GM12878 (cell line): ENCODE measurements around the gene CSE1L. TPM values are rescaled to one million over a fixed set of nuclear protein-coding genes. Genes with fewer than 3 reads are reported as not detected.

Source experiments
- ATAC-seq: fragments of 200-7000 bp; cut with Tn5 transposase; 3 replicates; pipeline ENCODE4 v1.9.1; 2020; ENCODE audit warnings: mild to moderate bottlenecking, moderate library complexity
- BruUV-seq: library from RNA; stranded (reverse); fragments of 400-500 nt; replicated peaks from 2 replicates; lab custom pipeline; 2021; lab: Mats Ljungman, UMichigan
- CTCF ChIA-PET: fragments of 300-600 bp; sonication (Branson Sonifier 250); formaldehyde crosslinking; extraction: SDS; loops from one replicate; lab custom pipeline; 2021; ENCODE audit warnings: inconsistent platforms; lab: Yijun Ruan, JAX
- POLR2A ChIA-PET: fragments of 350-600 bp; formaldehyde crosslinking; extraction: SDS; loops from one replicate; lab custom pipeline; 2021; ENCODE audit warnings: inconsistent platforms; lab: Charles Lee
- RAD21 ChIA-PET: fragments of 300-600 bp; sonication (Branson Sonifier 250); formaldehyde crosslinking; loops from one replicate; lab custom pipeline; 2023; ENCODE audit warnings: antibody characterized with exemption; ENCODE audit not compliant: unreplicated experiment; lab: Charles Lee
- SMC1A ChIA-PET: fragments of 300-600 bp; sonication (Branson Sonifier 250); formaldehyde crosslinking; loops from one replicate; lab custom pipeline; 2023; ENCODE audit not compliant: unreplicated experiment, uncharacterized antibody; lab: Charles Lee
- DNase-seq: peaks from one replicate; pipeline ENCODE4 v3.0.0-alpha.2; 2011; ENCODE audit warnings: low read depth, low spot score
- FAIRE-seq: peaks from 3 replicates; lab custom pipeline; 2011; peaks lifted over from hg19 to GRCh38; lab: Jason Lieb, UNC
- H2AFZ ChIP-seq: 2 replicates; pipeline ENCODE4 v1.6.0; 2011; ENCODE audit warnings: low read depth, low read length, control low read depth; ENCODE audit not compliant: control insufficient read depth
- H3K27ac ChIP-seq: 2 replicates; pipeline ENCODE4 v1.5.1; 2011; ENCODE audit warnings: control low read depth; ENCODE audit not compliant: control insufficient read depth, insufficient read depth
- H3K27me3 ChIP-seq, 2 experiments: replicated peaks in 1 of 2; 2 replicates each; pipeline versions ENCODE4 v1.6.0 to v1.6.1; 2011; ENCODE audit warnings: low read length in 1 of 2; ENCODE audit not compliant: control insufficient read depth in 2 of 2, insufficient read depth in 2 of 2
- H3K36me3 ChIP-seq, 2 experiments: 2 replicates each; pipeline ENCODE4 v1.5.1; 2011; ENCODE audit warnings: low read length in 1 of 2; ENCODE audit not compliant: control insufficient read depth in 2 of 2, insufficient read depth in 2 of 2
- H3K4me1 ChIP-seq: 2 replicates; pipeline ENCODE4 v1.6.1; 2011; ENCODE audit warnings: mild to moderate bottlenecking, low read length, moderate library complexity, mixed read lengths; ENCODE audit not compliant: control insufficient read depth, insufficient read depth
- H3K4me2 ChIP-seq: 2 replicates; pipeline ENCODE4 v1.6.0; 2011; ENCODE audit warnings: control low read depth; ENCODE audit not compliant: control insufficient read depth, insufficient read depth
- H3K4me3 ChIP-seq: fragments of 200-600 bp; sonication (generic); 2 replicates; pipeline ENCODE4 v1.5.1; 2016
- H3K79me2 ChIP-seq: 2 replicates; pipeline ENCODE4 v1.6.0; 2011; ENCODE audit warnings: low read length; ENCODE audit not compliant: control insufficient read depth, insufficient read depth
- H3K9ac ChIP-seq: 2 replicates; pipeline ENCODE4 v1.8.0; 2011; ENCODE audit warnings: low read length, control low read depth, mixed read lengths; ENCODE audit not compliant: control insufficient read depth, insufficient read depth
- H3K9me3 ChIP-seq: replicated peaks from 3 replicates; pipeline ENCODE4 v1.5.1; 2011; ENCODE audit warnings: mild to moderate bottlenecking, low read length; ENCODE audit not compliant: control insufficient read depth, insufficient read depth
- H4K20me1 ChIP-seq: 2 replicates; pipeline ENCODE4 v1.6.0; 2011; ENCODE audit not compliant: control insufficient read depth, insufficient read depth
- CBX3 ChIP-seq: fragments of 200-600 bp; sonication (generic); IDR thresholded peaks from 2 replicates; pipeline ENCODE4 v1.6.1; 2016; ENCODE audit warnings: low read depth, borderline replicate concordance
- MEF2A ChIP-seq: IDR thresholded peaks from 2 replicates; pipeline ENCODE4 v1.6.1; 2011; ENCODE audit warnings: low read depth, mild to moderate bottlenecking, low read length, moderate library complexity; ENCODE audit not compliant: insufficient read depth
- MEF2B ChIP-seq: fragments of 450-650 bp; IDR thresholded peaks from 2 replicates; pipeline ENCODE4 v1.6.1; 2018; ENCODE audit warnings: mild to moderate bottlenecking, moderate library complexity; ENCODE audit not compliant: partially characterized antibody, poor library complexity, severe bottlenecking
- NFXL1 ChIP-seq: fragments of 450-650 bp; IDR thresholded peaks from 2 replicates; pipeline ENCODE4 v1.6.1; 2017; ENCODE audit warnings: antibody characterized with exemption, mild to moderate bottlenecking, borderline replicate concordance
- PBX3 ChIP-seq: IDR thresholded peaks from 2 replicates; pipeline ENCODE4 v1.6.1; 2011; ENCODE audit warnings: mild to moderate bottlenecking, low read depth, low read length, moderate library complexity; ENCODE audit not compliant: insufficient replicate concordance
- RAD21 ChIP-seq: IDR thresholded peaks from 2 replicates; pipeline ENCODE4 v1.6.1; 2011; ENCODE audit warnings: mild to moderate bottlenecking, low read depth, low read length, moderate library complexity; ENCODE audit not compliant: insufficient read depth
- SKIL ChIP-seq: fragments of 450-650 bp; IDR thresholded peaks from 2 replicates; pipeline ENCODE4 v1.6.1; 2017; ENCODE audit warnings: mild to moderate bottlenecking, low read depth, inconsistent platforms; ENCODE audit not compliant: poor library complexity, severe bottlenecking
- SMC3 ChIP-seq: IDR thresholded peaks from 2 replicates; pipeline ENCODE4 v1.6.1; 2011; ENCODE audit warnings: low read length, improper control_type of control experiment, borderline replicate concordance
- SREBF1 ChIP-seq: IDR thresholded peaks from 2 replicates; pipeline ENCODE4 v1.6.1; 2012; ENCODE audit warnings: mild to moderate bottlenecking, low read length
- STAT3 ChIP-seq: IDR thresholded peaks from 2 replicates; pipeline ENCODE4 v1.6.1; 2011; ENCODE audit warnings: low read depth, low read length, improper control_type of control experiment
- WRNIP1 ChIP-seq: IDR thresholded peaks from 2 replicates; pipeline ENCODE4 v1.6.1; 2011; ENCODE audit warnings: low read depth, low read length, improper control_type of control experiment, borderline replicate concordance
- ZSCAN29 ChIP-seq: fragments of 450-650 bp; IDR thresholded peaks from 2 replicates; pipeline ENCODE4 v1.6.1; 2017; ENCODE audit warnings: mild to moderate bottlenecking, moderate library complexity
- WGBS: methylation state at CpG from one replicate; pipeline ENCODE4 v1.1.6; 2016; ENCODE audit warnings: low lambda C conversion rate; ENCODE audit not compliant: insufficient replicate concordance, insufficient coverage; ENCODE audit errors: missing lambda C conversion rate; 5-methylcytosine and 5-hydroxymethylcytosine counted together
- in situ Hi-C: fragments of 300-500 bp; cut with MboI; formaldehyde crosslinking; loops from 9 replicates; pipeline ENCODE4 v1.14.3; 2018; ENCODE audit warnings: mixed read lengths
- intact Hi-C: fragments of 100-400 bp; cut with micrococcal nuclease; formaldehyde crosslinking; loops from one replicate; pipeline ENCODE4 v1.14.2; 2022; ENCODE audit not compliant: unreplicated experiment
- polyA plus RNA-seq, 11 experiments: library from polyadenylated mRNA; depleted of rRNA in 4 of 11; unstranded in 6 of 11; stranded (reverse) in 5 of 11; fragments of >200 nt; fragmentation: Nextera tagmentation in 4 of 11; fragmentation: Illumina TruSeq in 1 of 11; extraction: Ambion mirVana in 4 of 11; extraction: Trizol in 1 of 11; gene quantifications; 1 replicate in 1 of 11; 2 replicates in 10 of 11; pipeline versions ENCODE4 v1.2.1 to v1.2.3, GENCODE V29; 2011 to 2016; ENCODE audit warnings: inconsistent platforms in 2 of 11, missing spikeins in 2 of 11, low read depth in 1 of 11
- total RNA-seq, 4 experiments: library from RNA; depleted of rRNA in 3 of 4; stranded (reverse); fragments of >200 nt in 3 of 4; fragmentation: Illumina TruSeq in 1 of 4; extraction: Trizol in 1 of 4; gene quantifications; 2 replicates each; pipeline versions ENCODE4 v1.2.1 to v1.2.3, GENCODE V29; 2013 to 2021
- TF ChIP-seq, protein P1 (sequence below): fragments of 450-650 bp; IDR thresholded peaks from 2 replicates; pipeline ENCODE4 v1.6.1; 2017; ENCODE audit warnings: antibody characterized with exemption, mild to moderate bottlenecking, moderate library complexity
- TF ChIP-seq, protein P2 (sequence below), 3 experiments: IDR thresholded peaks in 2 of 3; conservative IDR thresholded peaks in 1 of 3; 2 replicates each; pipeline ENCODE4 v1.5.1; 2011; ENCODE audit warnings: low read depth in 3 of 3, low read length in 3 of 3, mild to moderate bottlenecking in 3 of 3, control low read depth in 2 of 3, moderate library complexity in 2 of 3, inconsistent platforms in 1 of 3, mixed read lengths in 1 of 3; ENCODE audit not compliant: control insufficient read depth in 2 of 3, insufficient read depth in 1 of 3; ENCODE audit errors: extremely low read depth in 1 of 3

Gene CSE1L
- total and polyA plus RNA-seq, 10 of the 15 experiments (the other 5 are each of a cell fraction or from before 2014, with no cell fraction given), result 72.4 to 213 (median 117) TPM

DNA sequence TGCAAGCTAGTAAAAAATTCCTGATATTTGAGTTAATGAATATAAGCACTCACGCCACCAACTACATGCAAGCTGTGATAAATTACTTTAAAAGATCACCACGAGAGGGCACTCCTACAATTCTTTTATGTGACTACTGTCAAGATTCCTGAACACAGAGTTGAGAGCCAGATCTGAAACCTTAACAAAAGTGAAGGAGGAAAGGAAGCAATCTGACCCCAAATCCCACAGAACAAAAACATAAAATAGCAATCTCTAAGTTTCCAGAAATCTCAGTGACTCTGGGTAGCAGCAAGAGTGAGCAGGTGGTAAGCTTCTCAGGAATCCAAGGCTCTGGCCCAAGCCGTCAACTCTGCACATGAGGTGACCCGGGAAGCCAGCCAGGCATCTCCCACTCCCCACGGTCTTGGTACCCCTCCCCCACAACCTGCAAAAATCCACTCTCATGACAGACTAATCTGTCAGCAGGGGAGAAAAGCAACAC, 86.9 kb downstream of the CSE1L start:
- Histone ChIP-seq H3K27ac (no peak overlapping the region), H3K4me3 (no peak overlapping the region), H3K36me3 (peaks cover 9 to 33% of the 10 kb centered on the region in 2 experiments), H3K27me3 (no peaks in the 10 kb centered on the region), H3K4me1 (no peaks in the 10 kb centered on the region; the same call in 1 of the 2 replicates), H4K20me1 (no peaks in the 10 kb centered on the region), H3K79me2 (no peaks in the 10 kb centered on the region; the same call in 1 of the 2 replicates), H2AFZ (no peak overlapping the region), H3K9me3 (no peaks in the 10 kb centered on the region), H3K4me2 (no peak overlapping the region), H3K9ac (no peak overlapping the region)
- ChIA-PET POLR2A (interaction anchor here (0.5 to 1.6 kb wide), 6 partner anchors 32 to 84 kb away, joined by 4 to 19 read pairs (median 6); partner anchors contain the start of genes DDX27 and STAU1), SMC1A (interaction anchor here (0.8 to 3.0 kb wide), 29 partner anchors 8 to 143 kb away, joined by 3 to 65 read pairs (median 5); partner anchors contain the start of gene DDX27), RAD21 (interaction anchor here (0.5 to 4.4 kb wide), 17 partner anchors 10 to 201 kb away, joined by 3 to 79 read pairs (median 4); partner anchors contain the start of gene DDX27), CTCF (interaction anchor here (0.7 to 9.3 kb wide), 40 partner anchors 8 to 189 kb away, joined by 3 to 333 read pairs (median 4); partner anchors contain the start of gene DDX27)
- no TSS peak for BruUV-seq
- DNase-seq (peak; percentile 28), ATAC-seq (peak; percentile 85), FAIRE-seq (peak; percentile 73)
- intact Hi-C loops, result loop anchor here (1.0 kb wide), 1 partner anchor 84 kb away; no protein-coding TSS in a partner anchor
- in situ Hi-C loops, result loop anchor here (5.0 kb wide), 1 partner anchor 84 kb away; the partner anchor contains the start of gene DDX27
- WGBS, result 38% methylated on average over 4 of the region's 5 CpGs
- TF ChIP-seq ZSCAN29 (no peak), WRNIP1 (no peak), STAT3 (no peak), NFXL1 (no peak), MEF2B (no peak), RAD21 (peak; percentile 79), SMC3 (peak; percentile 71), MEF2A (no peak), SKIL (no peak), CBX3 (no peak), SREBF1 (no peak), PBX3 (no peak)
- TF ChIP-seq, protein P1, sequence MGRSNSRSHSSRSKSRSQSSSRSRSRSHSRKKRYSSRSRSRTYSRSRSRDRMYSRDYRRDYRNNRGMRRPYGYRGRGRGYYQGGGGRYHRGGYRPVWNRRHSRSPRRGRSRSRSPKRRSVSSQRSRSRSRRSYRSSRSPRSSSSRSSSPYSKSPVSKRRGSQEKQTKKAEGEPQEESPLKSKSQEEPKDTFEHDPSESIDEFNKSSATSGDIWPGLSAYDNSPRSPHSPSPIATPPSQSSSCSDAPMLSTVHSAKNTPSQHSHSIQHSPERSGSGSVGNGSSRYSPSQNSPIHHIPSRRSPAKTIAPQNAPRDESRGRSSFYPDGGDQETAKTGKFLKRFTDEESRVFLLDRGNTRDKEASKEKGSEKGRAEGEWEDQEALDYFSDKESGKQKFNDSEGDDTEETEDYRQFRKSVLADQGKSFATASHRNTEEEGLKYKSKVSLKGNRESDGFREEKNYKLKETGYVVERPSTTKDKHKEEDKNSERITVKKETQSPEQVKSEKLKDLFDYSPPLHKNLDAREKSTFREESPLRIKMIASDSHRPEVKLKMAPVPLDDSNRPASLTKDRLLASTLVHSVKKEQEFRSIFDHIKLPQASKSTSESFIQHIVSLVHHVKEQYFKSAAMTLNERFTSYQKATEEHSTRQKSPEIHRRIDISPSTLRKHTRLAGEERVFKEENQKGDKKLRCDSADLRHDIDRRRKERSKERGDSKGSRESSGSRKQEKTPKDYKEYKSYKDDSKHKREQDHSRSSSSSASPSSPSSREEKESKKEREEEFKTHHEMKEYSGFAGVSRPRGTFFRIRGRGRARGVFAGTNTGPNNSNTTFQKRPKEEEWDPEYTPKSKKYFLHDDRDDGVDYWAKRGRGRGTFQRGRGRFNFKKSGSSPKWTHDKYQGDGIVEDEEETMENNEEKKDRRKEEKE, result no peak
- TF ChIP-seq, protein P2, sequence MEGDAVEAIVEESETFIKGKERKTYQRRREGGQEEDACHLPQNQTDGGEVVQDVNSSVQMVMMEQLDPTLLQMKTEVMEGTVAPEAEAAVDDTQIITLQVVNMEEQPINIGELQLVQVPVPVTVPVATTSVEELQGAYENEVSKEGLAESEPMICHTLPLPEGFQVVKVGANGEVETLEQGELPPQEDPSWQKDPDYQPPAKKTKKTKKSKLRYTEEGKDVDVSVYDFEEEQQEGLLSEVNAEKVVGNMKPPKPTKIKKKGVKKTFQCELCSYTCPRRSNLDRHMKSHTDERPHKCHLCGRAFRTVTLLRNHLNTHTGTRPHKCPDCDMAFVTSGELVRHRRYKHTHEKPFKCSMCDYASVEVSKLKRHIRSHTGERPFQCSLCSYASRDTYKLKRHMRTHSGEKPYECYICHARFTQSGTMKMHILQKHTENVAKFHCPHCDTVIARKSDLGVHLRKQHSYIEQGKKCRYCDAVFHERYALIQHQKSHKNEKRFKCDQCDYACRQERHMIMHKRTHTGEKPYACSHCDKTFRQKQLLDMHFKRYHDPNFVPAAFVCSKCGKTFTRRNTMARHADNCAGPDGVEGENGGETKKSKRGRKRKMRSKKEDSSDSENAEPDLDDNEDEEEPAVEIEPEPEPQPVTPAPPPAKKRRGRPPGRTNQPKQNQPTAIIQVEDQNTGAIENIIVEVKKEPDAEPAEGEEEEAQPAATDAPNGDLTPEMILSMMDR (IDR thresholded peaks at IDR 0.05 in 2 of 3, conservative IDR thresholded peaks at IDR 0.05 in 1 of 3; ENCODE audit: control insufficient read depth in 2 of 3, extremely low read depth in 1 of 3, insufficient read depth in 1 of 3, low read depth in 3 of 3, low read length in 3 of 3), result peak; percentile 31 to 63 (median 53); a peak in 5 of 6 replicates
